ENCODE measurements around the gene KIDINS220. TPM values are rescaled to one million over a fixed set of nuclear protein-coding genes. Genes with fewer than 3 reads are reported as not detected.

The KIDINS220 gene
- total and polyA plus RNA-seq, 4 donors, result 8.1 to 50.9 (median 30.8) TPM

DNA sequence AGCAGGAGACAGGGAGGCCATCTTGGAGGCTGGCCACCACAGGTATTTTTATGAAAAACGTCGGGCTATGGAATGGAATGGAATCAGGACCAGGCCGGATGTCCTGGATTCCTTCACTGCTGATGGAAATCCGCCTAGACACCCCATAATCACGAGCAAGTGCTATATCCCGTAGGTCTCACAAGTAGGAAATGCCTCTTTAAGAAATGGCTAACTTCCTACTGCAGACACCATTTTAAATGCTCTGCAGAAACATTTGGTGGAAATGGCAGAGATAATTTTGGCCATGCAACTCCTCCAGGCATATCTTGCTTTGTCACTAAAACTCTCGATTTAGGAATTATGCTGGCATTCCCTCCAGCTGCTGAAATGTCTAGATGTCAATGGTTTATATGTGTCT lies 137.6 kb downstream of the KIDINS220 start:
- Histone ChIP-seq H3K27me3 (ENCODE audit: control insufficient read depth in 4 of 4, insufficient read depth in 4 of 4, low read length in 3 of 4) (no peaks in the 10 kb centered on the region), H3K36me3 (ENCODE audit: control insufficient read depth in 4 of 4, insufficient read depth in 3 of 4, low read depth in 1 of 4, low read length in 3 of 4) (no peaks in the 10 kb centered on the region), H3K9ac (ENCODE audit: low read depth in 1 of 2, low read length in 2 of 2) (no peak overlapping the region), H3K9me3 (ENCODE audit: control insufficient read depth in 4 of 4, low read length in 3 of 4) (peaks cover 0 to 3% (median 0%) of the 10 kb centered on the region in 4 donors), H3K4me3 (ENCODE audit: low read depth in 1 of 3, low read length in 3 of 3) (no peak overlapping the region), H3K27ac (ENCODE audit: low read depth in 1 of 2, low read length in 2 of 2) (no peak overlapping the region), H3K4me1 (ENCODE audit: control insufficient read depth in 4 of 4, insufficient read depth in 4 of 4, low read length in 3 of 4) (no peaks in the 10 kb centered on the region)
- no peak for TF ChIP-seq RXRA (IDR thresholded peaks at IDR 0.05)
- TF ChIP-seq, protein P1, sequence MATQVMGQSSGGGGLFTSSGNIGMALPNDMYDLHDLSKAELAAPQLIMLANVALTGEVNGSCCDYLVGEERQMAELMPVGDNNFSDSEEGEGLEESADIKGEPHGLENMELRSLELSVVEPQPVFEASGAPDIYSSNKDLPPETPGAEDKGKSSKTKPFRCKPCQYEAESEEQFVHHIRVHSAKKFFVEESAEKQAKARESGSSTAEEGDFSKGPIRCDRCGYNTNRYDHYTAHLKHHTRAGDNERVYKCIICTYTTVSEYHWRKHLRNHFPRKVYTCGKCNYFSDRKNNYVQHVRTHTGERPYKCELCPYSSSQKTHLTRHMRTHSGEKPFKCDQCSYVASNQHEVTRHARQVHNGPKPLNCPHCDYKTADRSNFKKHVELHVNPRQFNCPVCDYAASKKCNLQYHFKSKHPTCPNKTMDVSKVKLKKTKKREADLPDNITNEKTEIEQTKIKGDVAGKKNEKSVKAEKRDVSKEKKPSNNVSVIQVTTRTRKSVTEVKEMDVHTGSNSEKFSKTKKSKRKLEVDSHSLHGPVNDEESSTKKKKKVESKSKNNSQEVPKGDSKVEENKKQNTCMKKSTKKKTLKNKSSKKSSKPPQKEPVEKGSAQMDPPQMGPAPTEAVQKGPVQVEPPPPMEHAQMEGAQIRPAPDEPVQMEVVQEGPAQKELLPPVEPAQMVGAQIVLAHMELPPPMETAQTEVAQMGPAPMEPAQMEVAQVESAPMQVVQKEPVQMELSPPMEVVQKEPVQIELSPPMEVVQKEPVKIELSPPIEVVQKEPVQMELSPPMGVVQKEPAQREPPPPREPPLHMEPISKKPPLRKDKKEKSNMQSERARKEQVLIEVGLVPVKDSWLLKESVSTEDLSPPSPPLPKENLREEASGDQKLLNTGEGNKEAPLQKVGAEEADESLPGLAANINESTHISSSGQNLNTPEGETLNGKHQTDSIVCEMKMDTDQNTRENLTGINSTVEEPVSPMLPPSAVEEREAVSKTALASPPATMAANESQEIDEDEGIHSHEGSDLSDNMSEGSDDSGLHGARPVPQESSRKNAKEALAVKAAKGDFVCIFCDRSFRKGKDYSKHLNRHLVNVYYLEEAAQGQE (IDR thresholded peaks at IDR 0.05), result no peak
- no peak for TF ChIP-seq NR2F2 (IDR thresholded peaks at IDR 0.05)
- 89% methylated on average over 7 of the region's 7 CpGs for WGBS
- DNase-seq (ENCODE audit: low spot score), result no peak

DNA sequence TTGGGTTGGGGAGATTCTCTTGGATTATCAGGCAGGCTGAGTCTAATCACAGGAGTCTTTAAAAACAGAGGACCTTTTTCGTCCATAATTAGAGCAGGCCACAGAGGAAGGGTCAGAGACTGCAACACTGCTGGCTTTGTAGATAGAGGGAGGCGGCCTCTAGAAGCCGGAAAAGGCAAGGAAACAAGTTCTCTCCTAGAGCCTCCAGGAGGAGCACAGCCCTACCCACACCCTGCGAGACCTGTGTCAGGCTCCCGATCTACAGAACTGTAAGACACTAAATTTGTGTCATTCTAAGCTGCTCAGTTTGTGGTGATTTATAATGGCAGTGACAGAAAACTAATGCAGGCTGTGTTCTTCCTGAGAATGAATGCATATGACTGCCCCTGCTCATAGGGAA lies 140.2 kb downstream of the KIDINS220 start:
- Histone ChIP-seq H3K4me1 (ENCODE audit: control insufficient read depth in 4 of 4, insufficient read depth in 4 of 4, low read length in 3 of 4) (peaks cover 0 to 4% (median 3%) of the 10 kb centered on the region in 4 donors), H3K36me3 (ENCODE audit: control insufficient read depth in 4 of 4, insufficient read depth in 3 of 4, low read depth in 1 of 4, low read length in 3 of 4) (no peaks in the 10 kb centered on the region), H3K27ac (ENCODE audit: low read depth in 1 of 2, low read length in 2 of 2) (no peak overlapping the region), H3K27me3 (ENCODE audit: control insufficient read depth in 4 of 4, insufficient read depth in 4 of 4, low read length in 3 of 4) (peaks cover 0 to 4% (median 0%) of the 10 kb centered on the region in 4 donors), H3K4me3 (ENCODE audit: low read depth in 1 of 3, low read length in 3 of 3) (no peak overlapping the region), H3K9me3 (ENCODE audit: control insufficient read depth in 4 of 4, low read length in 3 of 4) (peaks cover 0 to 3% (median 0%) of the 10 kb centered on the region in 4 donors), H3K9ac (ENCODE audit: low read depth in 1 of 2, low read length in 2 of 2) (no peak overlapping the region)
- TF ChIP-seq RXRA (IDR thresholded peaks at IDR 0.05) (no peak), SP1 (IDR thresholded peaks at IDR 0.05) (no peak), MAX (IDR thresholded peaks at IDR 0.05) (no peak)
- TF ChIP-seq, protein P1 (IDR thresholded peaks at IDR 0.05), result no peak
- no peak for DNase-seq (ENCODE audit: low spot score)
- WGBS, result 82% methylated on average over 5 of the region's 5 CpGs

DNA sequence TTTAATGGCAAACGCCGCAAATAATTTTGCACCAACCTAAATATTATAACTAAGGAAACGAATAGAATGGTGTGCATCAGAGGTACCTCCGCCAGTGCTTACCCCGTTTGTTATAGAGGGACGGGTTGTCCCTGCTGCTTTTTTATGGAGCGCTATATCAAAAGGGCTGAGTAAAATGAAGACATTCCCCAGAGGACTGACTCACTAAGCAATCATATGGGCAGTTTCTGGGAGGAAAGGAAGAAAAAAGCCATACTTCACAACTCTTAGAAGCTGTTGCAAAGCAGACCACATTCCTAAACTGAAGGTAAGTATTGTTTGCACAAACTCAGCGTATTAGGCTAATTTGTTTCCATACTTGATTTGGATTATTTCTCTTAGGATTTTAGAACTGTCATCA lies 142.7 kb downstream of the KIDINS220 start:
- Histone ChIP-seq H3K9ac (ENCODE audit: low read depth in 1 of 2, low read length in 2 of 2) (no peak overlapping the region), H3K9me3 (ENCODE audit: control insufficient read depth in 4 of 4, low read length in 3 of 4) (peaks cover 0 to 3% (median 0%) of the 10 kb centered on the region in 4 donors), H3K4me1 (ENCODE audit: control insufficient read depth in 4 of 4, insufficient read depth in 4 of 4, low read length in 3 of 4) (peaks cover 0 to 4% (median 3%) of the 10 kb centered on the region in 4 donors), H3K27me3 (ENCODE audit: control insufficient read depth in 4 of 4, insufficient read depth in 4 of 4, low read length in 3 of 4) (peaks cover 0 to 4% (median 0%) of the 10 kb centered on the region in 4 donors), H3K4me3 (ENCODE audit: low read depth in 1 of 3, low read length in 3 of 3) (no peak overlapping the region), H3K27ac (ENCODE audit: low read depth in 1 of 2, low read length in 2 of 2) (no peak overlapping the region), H3K36me3 (ENCODE audit: control insufficient read depth in 4 of 4, insufficient read depth in 3 of 4, low read depth in 1 of 4, low read length in 3 of 4) (no peaks in the 10 kb centered on the region)
- no peak for DNase-seq (ENCODE audit: low spot score)
- WGBS, result 94% methylated on average over 8 of the region's 8 CpGs
- TF ChIP-seq GABPA (IDR thresholded peaks at IDR 0.05 in 1 of 2, conservative IDR thresholded peaks at IDR 0.05 in 1 of 2), result no peak
- no peak for TF ChIP-seq EGR1 (IDR thresholded peaks at IDR 0.05; ENCODE audit: low read depth in 2 of 2)
- TF ChIP-seq, protein P2, sequence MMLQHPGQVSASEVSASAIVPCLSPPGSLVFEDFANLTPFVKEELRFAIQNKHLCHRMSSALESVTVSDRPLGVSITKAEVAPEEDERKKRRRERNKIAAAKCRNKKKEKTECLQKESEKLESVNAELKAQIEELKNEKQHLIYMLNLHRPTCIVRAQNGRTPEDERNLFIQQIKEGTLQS (IDR thresholded peaks at IDR 0.05), result no peak
- no peak for TF ChIP-seq JUND (IDR thresholded peaks at IDR 0.05)
- TF ChIP-seq RXRA (IDR thresholded peaks at IDR 0.05), result no peak
- TF ChIP-seq, protein P3, sequence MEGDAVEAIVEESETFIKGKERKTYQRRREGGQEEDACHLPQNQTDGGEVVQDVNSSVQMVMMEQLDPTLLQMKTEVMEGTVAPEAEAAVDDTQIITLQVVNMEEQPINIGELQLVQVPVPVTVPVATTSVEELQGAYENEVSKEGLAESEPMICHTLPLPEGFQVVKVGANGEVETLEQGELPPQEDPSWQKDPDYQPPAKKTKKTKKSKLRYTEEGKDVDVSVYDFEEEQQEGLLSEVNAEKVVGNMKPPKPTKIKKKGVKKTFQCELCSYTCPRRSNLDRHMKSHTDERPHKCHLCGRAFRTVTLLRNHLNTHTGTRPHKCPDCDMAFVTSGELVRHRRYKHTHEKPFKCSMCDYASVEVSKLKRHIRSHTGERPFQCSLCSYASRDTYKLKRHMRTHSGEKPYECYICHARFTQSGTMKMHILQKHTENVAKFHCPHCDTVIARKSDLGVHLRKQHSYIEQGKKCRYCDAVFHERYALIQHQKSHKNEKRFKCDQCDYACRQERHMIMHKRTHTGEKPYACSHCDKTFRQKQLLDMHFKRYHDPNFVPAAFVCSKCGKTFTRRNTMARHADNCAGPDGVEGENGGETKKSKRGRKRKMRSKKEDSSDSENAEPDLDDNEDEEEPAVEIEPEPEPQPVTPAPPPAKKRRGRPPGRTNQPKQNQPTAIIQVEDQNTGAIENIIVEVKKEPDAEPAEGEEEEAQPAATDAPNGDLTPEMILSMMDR (IDR thresholded peaks at IDR 0.05; ENCODE audit: low read depth, low read length, missing input control), result no peak
- no peak for TF ChIP-seq HNF4A (conservative IDR thresholded peaks at IDR 0.05)
- TF ChIP-seq NR2F2 (IDR thresholded peaks at IDR 0.05), result no peak
- TF ChIP-seq TAF1 (conservative IDR thresholded peaks at IDR 0.05), result no peak
- no peak for TF ChIP-seq MAX (IDR thresholded peaks at IDR 0.05)
- no peak for TF ChIP-seq YY1 (IDR thresholded peaks at IDR 0.05)
